Calu3 (cell line): Measurements from ENCODE around the gene BACH2. TPM values are rescaled to one million over a fixed set of nuclear protein-coding genes. Genes with fewer than 3 reads are reported as not detected.

Source experiments
- BruUV-seq: library from RNA; stranded (reverse); fragments of 400-500 nt; replicated peaks from 2 replicates; lab custom pipeline; 2021; lab: Mats Ljungman, UMichigan
- CTCF ChIA-PET: fragments of 300-600 bp; sonication (Branson Sonifier 250); formaldehyde crosslinking; loops from one replicate; lab custom pipeline; 2022; ENCODE audit warnings: antibody characterized with exemption; lab: Charles Lee
- DNase-seq: peaks from one replicate; pipeline ENCODE4 v3.0.0; 2022
- H3K27ac Mint-ChIP-seq: one replicate; pipeline ENCODE4 v1.8.0; 2022; ENCODE audit warnings: mixed read lengths; ENCODE audit not compliant: unreplicated experiment
- H3K27me3 Mint-ChIP-seq: one replicate; pipeline ENCODE4 v1.8.0; 2022; ENCODE audit warnings: mixed read lengths; ENCODE audit not compliant: unreplicated experiment
- H3K36me3 Mint-ChIP-seq: one replicate; pipeline ENCODE4 v1.8.0; 2022; ENCODE audit warnings: mild to moderate bottlenecking, moderate library complexity, mixed read lengths; ENCODE audit not compliant: insufficient read depth, unreplicated experiment
- H3K4me1 Mint-ChIP-seq: one replicate; pipeline ENCODE4 v1.8.0; 2022; ENCODE audit warnings: mild to moderate bottlenecking, low read depth, mixed read lengths; ENCODE audit not compliant: unreplicated experiment
- H3K4me3 Mint-ChIP-seq: one replicate; pipeline ENCODE4 v1.8.0; 2022; ENCODE audit warnings: mild to moderate bottlenecking, low read depth, moderate library complexity, mixed read lengths; ENCODE audit not compliant: unreplicated experiment
- H3K9me3 Mint-ChIP-seq: one replicate; pipeline ENCODE4 v1.8.0; 2022; ENCODE audit warnings: low read depth, mixed read lengths; ENCODE audit not compliant: unreplicated experiment
- intact Hi-C: fragments of 100-400 bp; cut with micrococcal nuclease; formaldehyde crosslinking; loops from one replicate; pipeline ENCODE4 v1.10.0; 2022; ENCODE audit not compliant: unreplicated experiment
- total RNA-seq: library from RNA; stranded (reverse); gene quantifications from 2 replicates; pipeline ENCODE4 v1.2.3, GENCODE V29; 2022
- TF ChIP-seq, protein P1 (sequence below): fragments of 200-600 bp; IDR thresholded peaks from one replicate; pipeline ENCODE4 v1.8.0; 2022; ENCODE audit warnings: antibody characterized with exemption; ENCODE audit not compliant: unreplicated experiment

Gene BACH2
- total RNA-seq, 1 experiment from 2014 or later = 7.2 TPM

DNA sequence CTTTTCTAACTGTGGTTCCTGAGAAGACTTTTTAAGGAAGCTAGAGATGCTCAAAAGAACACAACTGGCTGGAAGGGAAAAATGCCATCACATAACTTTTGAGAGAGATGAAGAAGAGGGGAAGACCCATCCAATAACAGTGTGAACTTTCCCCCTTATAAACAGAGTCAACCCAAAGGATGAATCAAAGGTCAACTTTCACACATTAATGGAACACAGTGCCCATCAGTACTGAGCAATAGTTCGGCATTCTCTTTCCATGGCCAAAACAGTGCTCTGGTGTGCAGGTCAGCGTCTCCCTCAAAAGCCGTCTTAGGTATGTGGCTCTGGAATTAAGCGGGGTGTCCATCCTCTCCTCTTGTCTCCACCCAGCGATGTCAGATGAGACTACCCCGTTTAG is 272.0 kb downstream of the BACH2 start:
- peaks cover 12% of the 10 kb centered on the region for H3K4me1 Mint-ChIP-seq
- H3K4me3 Mint-ChIP-seq = no peak overlapping the region
- intact Hi-C loops = no loop called here
- TF ChIP-seq, protein P1, sequence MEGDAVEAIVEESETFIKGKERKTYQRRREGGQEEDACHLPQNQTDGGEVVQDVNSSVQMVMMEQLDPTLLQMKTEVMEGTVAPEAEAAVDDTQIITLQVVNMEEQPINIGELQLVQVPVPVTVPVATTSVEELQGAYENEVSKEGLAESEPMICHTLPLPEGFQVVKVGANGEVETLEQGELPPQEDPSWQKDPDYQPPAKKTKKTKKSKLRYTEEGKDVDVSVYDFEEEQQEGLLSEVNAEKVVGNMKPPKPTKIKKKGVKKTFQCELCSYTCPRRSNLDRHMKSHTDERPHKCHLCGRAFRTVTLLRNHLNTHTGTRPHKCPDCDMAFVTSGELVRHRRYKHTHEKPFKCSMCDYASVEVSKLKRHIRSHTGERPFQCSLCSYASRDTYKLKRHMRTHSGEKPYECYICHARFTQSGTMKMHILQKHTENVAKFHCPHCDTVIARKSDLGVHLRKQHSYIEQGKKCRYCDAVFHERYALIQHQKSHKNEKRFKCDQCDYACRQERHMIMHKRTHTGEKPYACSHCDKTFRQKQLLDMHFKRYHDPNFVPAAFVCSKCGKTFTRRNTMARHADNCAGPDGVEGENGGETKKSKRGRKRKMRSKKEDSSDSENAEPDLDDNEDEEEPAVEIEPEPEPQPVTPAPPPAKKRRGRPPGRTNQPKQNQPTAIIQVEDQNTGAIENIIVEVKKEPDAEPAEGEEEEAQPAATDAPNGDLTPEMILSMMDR = no peak
- no peaks in the 10 kb centered on the region for H3K36me3 Mint-ChIP-seq
- CTCF ChIA-PET = no interaction called here
- H3K27ac Mint-ChIP-seq = no peak overlapping the region
- no peaks in the 10 kb centered on the region for H3K27me3 Mint-ChIP-seq
- no TSS peak for BruUV-seq
- no peak for DNase-seq
- no peaks in the 10 kb centered on the region for H3K9me3 Mint-ChIP-seq

DNA sequence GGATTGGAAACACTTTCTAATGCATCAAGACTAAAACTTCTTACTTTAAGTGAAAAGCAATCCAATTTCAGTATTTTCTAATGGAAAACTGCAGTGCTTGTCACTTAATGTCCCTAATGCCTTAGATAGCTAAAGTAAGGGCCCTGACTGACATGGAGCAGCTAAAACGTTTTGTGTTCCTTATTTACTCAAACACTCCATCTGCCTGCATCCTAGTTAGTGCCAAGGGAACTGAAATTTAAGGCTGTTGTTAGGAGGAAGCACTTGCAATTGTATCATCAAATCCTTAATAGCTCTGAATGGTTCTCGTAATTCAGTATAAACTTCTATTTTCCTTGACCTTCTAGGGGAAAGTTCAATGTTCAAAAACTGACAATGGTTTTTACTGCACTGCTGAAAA is 274.9 kb downstream of the BACH2 start:
- Mint-ChIP-seq H3K27me3 (no peaks in the 10 kb centered on the region), H3K36me3 (no peaks in the 10 kb centered on the region), H3K4me1 (peaks cover 12% of the 10 kb centered on the region), H3K4me3 (no peak overlapping the region), H3K9me3 (no peaks in the 10 kb centered on the region), H3K27ac (no peak overlapping the region)
- intact Hi-C loops = no loop called here
- TF ChIP-seq, protein P1 = no peak
- no TSS peak for BruUV-seq
- DNase-seq = no peak
- CTCF ChIA-PET = no interaction called here

DNA sequence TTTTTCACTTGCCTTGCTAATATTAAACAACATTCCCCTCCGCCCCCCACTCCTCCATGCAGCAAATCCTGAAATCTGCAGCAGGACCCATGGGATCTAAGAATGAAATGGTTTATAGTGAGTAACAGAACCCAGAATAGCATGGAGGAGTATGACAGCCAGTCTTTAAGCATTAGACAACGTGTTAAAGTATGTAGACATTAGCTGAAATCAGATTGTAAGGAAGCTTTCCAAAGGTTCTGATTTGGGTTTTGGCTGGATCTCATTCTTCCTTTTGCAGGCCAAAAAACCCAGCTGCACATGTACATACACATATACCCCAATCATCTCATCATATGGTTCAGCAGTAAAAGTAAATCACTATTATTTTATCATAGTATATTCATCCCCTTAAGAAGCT is 275.9 kb downstream of the BACH2 start:
- no TSS peak for BruUV-seq
- H3K9me3 Mint-ChIP-seq = no peaks in the 10 kb centered on the region
- CTCF ChIA-PET = no interaction called here

DNA sequence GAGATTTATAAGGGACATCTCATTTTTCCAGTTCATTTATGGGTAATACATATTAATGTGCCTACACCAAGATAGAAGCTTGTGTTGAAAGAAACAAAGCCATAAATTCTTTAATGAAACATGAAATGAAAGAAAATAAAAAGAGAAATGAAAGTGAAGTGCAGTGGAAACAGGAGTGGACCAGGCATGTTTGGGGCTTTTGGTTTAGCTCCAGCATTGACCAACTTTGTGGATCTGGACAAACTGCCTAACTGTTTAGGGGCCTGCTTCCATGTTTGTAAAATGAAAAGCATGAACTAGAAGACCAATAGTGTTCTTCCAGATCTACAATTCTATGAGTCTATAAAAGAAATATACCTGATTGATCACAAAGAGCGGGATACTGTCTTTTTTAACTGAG is 277.4 kb downstream of the BACH2 start:
- TF ChIP-seq, protein P1 = no peak
- no peak for DNase-seq
- H3K36me3 Mint-ChIP-seq = no peaks in the 10 kb centered on the region
- no peaks in the 10 kb centered on the region for H3K27me3 Mint-ChIP-seq
- CTCF ChIA-PET = no interaction called here
- H3K27ac Mint-ChIP-seq = no peak overlapping the region
- BruUV-seq = no TSS peak
- intact Hi-C loops = no loop called here
- no peaks in the 10 kb centered on the region for H3K9me3 Mint-ChIP-seq
- no peak overlapping the region for H3K4me3 Mint-ChIP-seq
- no peaks in the 10 kb centered on the region for H3K4me1 Mint-ChIP-seq

More for the DNA sequence above, 275.9 kb downstream of the BACH2 start:
- DNase-seq = no peak
- TF ChIP-seq, protein P1 = no peak
- H3K27ac Mint-ChIP-seq = no peak overlapping the region
- H3K27me3 Mint-ChIP-seq = no peaks in the 10 kb centered on the region
- peaks cover 6% of the 10 kb centered on the region for H3K4me1 Mint-ChIP-seq
- H3K4me3 Mint-ChIP-seq = no peak overlapping the region
- intact Hi-C loops = no loop called here
- H3K36me3 Mint-ChIP-seq = no peaks in the 10 kb centered on the region
